Middle frontal gyrus (tissue), 1 donor: Measurements from ENCODE around the gene LGALS1.

ENCODE experiments used
- DNase-seq: peaks from one replicate; pipeline ENCODE4 v3.0.0-alpha.2; 2015; ENCODE audit warnings: low spot score; ENCODE audit errors: extremely low spot score

Gene LGALS1

DNA sequence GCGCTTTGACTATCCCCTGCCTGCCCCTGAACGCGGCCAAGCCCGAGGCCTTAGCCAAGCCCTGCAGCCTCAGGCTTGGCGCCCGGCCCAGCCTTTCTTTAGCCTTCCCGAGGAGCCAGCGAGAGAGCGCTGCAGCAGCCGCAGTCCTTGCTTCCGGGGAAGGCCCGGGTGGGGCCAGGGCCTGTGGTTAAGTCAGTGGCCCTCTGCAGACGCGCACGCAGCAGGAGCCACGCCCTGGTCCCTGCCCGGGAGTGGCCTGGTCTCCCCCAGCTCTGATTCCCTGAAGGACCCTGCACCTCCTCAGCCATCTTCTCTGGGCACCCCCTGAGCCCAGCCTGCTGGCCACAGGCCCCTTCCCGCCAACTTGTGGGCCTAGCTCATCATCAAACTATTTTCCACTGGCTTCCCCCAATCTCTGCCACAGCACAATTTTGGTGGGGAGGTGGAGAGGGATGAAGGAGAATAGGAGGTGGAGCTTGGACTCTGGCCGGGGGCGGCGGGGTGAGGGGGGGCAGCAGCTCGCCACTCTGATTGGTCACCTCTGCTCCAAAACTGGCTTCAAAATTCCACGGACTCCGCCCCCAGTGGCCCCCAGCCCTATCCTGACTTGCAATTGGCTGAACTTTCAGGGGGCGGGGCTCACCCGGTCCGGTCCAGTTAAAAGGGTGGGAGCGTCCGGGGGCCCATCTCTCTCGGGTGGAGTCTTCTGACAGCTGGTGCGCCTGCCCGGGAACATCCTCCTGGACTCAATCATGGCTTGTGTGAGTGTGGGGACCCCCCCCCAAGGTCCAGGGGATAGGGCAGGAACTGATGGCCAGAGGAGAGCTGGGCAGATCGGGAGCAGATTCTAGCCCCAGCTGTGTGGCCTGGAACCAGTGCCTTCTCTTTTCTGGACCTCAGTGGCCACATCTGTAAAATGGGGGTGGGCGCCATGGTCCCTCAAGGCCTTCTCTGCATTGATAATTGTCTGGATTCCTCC lies at the start of gene LGALS1:
LGALS1 (plus strand) TSS at position 686 of the 979 bp plus-strand sequence; CDS start at position 753, 67 bp downstream.
- DNase-seq: peak; percentile 70

DNA sequence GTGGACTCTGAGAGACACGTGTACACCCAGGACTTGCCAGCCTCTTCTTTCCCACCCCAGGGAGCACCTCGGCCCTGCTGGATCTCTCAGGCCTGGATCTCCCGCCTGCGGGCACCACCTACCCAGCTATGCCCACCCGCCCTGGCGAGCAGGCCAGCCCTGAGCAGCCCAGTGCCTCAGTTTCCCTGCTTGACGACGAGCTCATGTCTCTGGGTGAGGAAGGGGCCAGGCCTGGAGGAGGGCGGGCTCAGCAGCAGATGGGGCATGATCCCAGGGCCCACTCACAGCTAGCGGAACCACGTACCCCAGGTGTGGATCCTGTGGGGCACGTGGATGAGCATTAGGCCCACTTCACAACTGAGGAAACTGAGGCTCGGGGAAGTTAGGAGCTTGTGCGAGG lies 49.7 kb upstream of the LGALS1 start:
- DNase-seq: no peak

DNA sequence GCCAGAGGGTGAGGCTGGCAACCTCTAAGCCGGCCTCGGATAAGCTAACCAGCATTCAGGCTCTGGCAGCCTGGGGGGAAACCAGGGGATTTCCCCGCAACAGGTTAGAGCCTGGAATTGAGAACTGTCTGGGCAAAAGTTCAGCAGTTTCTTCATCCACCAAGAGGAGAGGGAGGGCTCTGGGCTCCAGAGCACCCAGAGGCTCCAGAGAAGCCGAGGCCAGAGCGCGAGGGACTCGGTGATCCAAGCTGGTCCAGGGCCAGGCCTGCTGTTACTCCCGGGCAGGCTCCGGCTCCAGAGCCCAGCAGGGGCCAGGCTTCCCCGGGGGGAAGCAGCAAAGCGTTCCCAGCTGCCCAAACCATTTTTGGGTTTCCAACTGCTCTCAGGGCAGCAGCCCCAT lies 49.3 kb upstream of the LGALS1 start:
- DNase-seq: no peak

DNA sequence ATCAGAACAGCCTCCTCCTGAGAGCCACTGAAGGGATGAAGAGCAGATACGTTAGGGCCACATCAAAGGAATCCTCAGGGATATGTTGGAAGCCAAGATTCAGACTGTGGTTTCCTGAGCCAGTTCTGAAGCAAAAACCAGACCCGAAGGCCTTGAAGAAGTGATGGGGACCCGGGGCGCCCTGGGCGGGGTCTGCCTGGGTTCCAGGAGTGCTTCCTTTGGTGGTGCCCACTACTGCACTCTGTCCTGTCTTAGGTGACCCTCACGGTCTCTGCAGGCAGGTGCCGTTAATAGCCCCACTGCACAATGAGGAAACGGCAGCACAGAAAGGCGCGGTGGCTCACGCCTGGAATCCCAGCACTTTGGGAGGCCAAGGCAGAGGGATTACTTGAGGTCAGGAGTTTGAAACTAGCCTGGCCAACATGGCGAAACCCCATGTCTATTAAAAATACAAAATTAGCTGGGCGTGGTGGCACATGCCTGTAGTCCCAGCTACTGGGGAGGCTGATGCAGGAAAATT lies 48.8 kb upstream of the LGALS1 start:
- DNase-seq: no peak

DNA sequence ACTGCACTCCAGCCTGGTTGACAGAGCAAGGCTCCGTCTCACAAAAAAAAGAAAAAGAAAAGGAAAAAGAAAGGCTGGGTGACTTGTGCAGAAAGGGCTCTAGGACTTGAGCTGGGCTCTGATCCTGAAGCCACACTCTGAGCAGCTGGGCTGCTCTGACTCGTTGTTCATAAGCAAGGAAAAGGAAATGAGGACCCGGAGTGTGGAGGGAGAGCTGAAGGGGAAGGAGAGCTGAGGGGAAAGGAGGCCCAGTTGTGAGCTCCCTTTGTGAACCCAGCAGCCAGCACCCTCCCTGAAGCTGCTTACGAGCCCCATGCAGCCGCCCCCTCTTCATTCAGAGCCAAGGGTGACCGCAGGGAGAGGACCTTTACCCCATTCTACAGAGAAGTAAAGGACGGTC lies 48.3 kb upstream of the LGALS1 start:
- DNase-seq: no peak

DNA sequence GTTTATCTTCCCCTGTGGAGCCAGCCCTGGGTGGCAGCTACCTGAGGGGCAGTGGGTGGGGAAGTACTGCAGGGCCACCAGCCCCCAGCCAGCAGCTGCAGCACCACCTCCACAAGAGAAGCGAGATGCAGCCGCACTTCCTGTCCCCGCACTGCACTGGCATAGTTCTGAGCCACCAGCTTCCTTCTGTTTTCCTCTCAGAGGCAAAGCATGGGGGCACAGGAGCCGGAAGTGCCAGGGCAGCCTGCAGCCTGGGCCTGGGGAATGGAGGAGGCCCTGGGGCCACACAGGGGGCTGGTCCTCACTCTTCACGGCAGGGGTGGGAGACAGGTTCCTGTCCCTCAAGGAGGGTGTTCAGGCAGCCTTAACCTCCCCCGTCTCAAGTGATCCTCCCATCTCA lies 47.9 kb upstream of the LGALS1 start:
- no peak for DNase-seq

DNA sequence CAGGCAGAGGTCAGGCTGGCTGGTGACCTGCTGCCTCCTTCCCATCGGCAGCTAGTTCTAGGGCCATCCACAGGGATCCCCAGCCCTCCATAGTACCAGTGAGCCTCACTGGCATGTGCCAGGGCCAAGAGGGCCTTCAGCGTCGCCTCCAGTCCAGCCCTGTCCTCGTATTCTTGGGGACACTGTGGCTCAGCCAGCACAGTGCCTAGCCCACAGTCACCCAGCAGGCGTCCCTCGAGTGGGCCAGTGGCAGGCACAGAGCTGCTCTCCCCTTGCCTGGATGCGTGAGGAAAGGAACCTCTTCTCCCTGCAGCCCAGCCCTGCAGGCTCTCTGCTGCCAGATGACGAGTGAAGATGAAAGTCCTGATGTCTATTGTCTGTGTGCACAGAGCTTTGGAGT lies 46.6 kb upstream of the LGALS1 start:
- no peak for DNase-seq

DNA sequence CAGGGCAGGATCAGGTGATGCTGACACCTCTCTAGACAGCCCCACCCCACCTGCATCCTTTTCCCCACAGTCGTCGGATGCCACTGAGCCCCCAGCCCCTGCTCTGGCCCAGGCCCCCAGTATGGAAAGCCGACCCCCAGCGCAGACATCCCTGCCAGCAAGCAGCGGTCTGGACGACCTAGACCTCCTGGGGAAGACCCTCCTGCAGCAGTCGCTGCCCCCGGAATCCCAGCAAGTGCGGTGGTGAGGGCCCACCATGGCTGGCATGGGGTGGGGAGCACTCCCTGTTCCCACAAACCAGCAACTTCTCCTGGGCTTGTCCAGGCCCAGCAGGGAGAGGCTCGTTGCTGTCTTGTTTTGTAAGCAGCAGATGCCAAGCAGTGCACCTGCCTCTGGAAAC lies 45.5 kb upstream of the LGALS1 start:
- no peak for DNase-seq

DNA sequence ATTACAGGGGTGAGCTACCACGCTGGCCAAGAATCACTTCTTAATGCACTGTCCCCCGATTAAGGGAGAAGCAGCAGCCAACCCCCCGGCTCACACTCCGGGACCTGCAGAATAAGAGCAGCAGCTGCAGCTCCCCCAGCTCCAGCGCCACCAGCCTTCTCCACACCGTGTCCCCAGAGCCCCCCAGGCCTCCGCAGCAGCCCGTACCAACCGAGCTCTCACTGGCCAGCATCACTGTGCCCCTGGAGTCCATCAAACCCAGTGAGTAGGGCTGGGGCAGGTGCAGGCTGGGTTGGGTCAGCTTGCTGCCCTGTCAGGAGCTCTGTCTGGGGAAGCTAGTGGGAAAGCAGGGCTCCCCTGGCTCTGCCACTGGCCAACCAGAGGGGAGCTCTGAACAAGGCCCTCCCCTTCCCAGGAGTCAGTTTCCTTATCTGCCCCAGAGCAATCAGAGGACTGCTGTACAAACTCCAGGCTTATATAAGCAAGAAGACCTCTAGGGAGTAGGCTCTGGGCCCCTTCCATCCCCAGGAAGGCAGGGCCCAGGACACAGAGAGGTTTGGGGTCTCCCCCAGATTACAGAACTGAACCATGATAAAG lies 44.5 kb upstream of the LGALS1 start:
- DNase-seq: no peak

DNA sequence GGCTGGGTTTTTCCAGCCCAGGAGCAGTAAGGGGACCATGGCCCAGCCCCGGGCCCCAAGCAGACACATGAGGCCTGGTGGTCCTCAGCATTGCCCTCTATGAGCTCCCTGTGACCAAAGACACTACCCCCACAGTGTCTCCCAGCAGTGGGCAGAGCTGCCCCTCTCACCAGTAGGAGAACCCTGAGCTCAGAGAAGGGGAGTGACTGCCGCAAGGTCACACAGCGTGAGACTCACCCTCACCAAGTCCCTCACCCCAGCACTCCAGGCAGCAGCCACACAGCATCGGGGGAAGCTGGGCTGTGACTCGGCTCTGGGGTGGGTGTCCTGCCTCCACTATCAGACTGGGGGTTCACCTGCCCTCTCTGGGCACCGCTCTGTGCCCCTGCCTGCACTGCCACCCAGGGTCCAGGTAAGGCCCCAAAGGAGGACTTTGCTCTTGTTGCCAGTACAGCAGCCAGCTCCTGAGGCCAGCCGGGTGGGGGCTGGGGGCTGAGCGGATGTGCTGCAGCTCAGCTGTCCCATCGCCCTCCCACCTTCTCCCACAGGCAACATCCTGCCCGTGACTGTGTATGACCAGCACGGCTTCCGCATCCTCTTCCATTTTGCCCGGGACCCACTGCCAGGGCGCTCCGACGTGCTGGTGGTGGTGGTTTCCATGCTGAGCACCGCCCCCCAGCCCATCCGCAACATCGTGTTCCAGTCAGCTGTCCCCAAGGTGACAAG lies 43.8 kb upstream of the LGALS1 start:
- DNase-seq: no peak

DNA sequence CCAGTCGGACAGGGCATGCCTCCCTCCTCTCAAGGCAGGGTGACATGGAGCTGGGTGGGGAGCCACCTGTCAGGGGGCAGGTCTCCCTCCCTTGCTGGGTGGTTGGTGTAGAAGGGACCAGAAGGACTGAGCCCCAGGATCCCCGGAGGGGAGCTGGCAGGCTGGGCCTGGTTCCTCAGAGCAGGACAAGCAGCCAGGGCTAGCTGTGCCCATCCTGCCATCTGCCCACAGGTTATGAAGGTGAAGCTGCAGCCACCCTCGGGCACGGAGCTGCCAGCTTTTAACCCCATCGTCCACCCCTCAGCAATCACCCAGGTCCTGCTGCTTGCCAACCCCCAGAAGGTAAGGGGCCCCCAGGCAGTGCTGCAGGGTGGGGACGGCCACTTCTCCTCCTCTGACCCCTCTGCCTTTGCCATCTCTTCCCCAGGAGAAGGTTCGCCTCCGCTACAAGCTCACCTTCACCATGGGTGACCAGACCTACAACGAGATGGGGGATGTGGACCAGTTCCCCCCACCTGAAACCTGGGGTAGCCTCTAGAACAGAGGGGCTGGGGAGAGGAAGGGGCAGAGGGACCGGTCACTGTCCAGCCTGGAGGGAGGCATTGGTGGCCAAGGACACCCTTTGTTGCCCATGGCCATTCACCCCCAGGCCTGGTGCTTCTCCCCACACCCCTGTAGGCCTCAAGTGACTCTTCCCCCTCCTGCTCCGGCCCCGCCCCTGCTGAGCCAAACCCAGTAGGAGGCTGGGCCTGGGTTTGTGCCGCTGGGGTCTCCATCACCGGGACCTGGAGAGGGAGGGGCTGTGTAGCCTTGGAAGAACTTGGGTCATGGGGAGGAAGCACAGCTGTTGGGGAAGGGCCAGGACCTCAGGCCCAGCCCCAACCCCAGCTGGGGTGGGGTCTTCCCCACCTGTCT lies 43.0 kb upstream of the LGALS1 start:
- DNase-seq: no peak

DNA sequence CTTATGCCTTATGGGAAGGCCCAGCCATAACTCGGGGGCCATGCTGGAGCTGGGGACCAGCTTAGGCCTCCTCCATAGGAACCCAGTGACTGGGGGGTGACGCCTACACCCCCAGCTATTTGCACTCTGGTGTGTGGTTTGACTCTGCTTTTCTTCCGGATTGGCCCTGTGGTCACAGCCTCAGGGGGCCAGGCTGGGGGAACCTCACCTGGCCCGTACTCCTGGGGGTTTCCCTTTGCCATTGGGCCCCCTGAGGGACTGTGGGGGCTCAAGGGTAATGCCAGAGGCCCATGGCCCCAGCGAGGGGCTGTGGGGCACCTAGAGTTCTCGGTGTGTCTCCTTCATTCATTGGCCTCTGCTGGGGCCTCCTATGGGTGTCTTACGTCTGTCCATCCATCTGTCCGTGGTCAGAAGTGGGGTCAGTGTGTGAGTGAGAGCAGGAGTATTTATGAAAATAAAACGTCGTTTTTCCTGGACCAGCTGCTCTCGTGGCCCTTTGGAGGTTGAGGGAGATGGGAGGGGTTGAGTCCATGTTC lies 42.3 kb upstream of the LGALS1 start:
- DNase-seq: no peak

DNA sequence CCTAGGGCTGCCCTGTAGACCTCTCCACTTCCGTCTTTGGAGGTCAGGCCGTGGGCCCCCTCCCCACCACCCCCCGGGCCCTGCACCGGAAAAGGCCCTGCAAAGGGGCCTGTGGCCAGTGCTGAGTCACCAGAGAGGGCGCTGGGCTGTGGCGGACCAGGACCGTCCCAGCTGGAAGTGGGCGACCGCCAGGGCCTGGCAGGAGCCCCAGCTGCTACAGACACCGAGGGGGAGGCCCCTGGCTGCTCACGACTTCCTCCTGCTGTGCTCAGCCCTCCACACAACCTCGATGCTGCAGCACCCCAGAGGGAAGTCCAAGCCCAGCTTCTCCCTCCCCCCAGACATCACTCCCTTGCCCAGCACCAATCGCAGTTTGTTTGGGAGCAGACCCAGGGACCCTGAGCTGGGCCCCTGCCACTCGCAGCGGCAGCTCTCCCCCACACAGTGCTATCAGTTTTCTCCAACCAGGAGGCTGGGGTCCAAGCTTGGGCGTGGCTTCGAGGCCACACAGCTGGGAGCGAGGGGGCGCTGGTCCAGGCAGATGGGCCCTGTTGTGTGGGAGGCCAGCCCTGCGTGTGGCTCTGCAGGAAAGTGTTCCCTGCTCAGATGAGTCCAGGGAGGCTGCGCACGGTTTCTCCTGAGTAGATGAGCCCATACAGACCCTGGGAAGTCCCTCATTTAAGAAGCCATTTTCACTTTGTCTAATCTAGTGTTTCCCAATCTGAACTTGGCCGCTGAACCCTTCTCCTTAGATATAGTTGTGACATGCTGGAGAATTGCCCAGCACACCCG lies 41.6 kb upstream of the LGALS1 start:
- DNase-seq: peak; percentile 53

DNA sequence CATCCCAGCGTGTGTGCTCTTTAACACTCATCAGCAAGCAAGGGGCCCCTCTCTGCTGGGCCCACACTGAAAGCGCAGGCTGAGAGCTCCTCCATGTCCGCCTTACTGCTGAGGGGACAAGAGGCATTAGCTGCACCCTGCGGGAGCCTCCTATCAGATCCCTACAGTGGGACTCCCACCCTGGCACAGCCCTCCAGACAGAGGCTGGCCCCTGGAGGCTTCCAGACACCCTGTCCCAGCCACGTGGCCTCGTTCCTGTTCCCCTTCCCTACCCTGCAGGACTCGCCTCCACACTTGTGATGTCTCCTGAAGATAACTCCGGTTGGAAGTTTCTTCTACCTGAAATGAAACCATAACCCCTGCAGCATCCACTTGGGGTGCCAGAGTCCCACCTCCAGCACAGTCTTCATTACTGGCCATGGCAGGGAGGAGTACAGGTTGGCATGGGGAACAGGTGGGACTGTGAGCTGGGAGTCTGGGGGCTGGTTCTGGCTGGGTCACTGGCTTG lies 41.0 kb upstream of the LGALS1 start:
- DNase-seq: no peak

DNA sequence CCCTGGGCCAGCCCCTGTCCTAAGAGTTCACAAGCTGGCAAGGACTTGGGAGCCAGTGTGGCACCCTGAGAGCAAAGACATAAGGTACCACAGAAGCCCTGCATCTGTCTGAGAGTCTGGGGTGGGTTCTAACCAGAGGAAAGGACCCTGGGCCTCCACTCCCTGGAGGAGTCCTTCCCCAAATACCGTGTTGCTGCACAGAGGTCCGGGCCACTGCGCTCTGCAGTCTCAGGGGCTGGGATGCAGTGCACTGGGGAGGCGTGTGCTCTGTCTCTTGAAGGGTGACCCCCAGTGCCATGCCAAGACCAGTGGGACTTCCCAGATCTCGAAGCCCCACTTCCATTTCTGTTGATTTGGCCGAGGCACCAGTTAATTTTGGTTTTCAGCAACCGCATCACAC lies 40.3 kb upstream of the LGALS1 start:
- DNase-seq: no peak

DNA sequence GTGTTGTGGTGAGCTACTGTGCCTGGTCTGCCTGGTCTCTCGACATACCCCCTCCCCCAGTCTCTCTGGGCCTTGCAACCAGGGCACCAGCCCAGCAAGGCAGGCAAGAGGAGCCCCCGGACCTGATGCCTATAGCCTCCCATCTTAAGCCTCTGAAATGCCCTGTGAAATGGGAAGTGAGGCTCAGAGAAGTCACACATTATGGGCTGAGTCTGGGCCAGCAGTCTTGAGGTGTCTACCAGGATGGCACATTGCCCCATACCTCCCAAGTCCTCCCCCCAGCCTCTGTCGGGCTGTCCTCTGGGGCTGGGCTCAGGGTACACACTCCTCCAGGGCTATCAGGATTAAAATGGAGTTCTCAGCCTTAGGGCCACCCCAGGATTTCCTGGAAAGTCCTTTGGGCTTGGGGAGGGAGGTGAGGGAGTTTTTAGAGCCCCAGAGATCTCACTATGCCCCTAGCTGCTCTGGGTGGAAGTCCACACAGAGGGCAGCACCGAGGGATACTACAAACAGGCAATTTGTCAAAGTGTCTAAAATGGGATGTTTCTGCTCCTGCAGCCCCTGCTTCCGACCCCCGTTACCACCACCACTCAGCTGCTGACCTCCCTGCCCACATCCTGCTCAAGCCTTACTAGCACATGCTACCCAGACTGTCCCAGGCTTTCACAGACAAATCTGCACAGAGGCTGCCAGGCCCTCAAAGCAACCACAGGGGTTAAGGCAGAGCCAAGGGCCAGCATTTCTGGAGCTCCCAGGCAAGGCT lies 39.1 kb upstream of the LGALS1 start:
- DNase-seq: no peak

DNA sequence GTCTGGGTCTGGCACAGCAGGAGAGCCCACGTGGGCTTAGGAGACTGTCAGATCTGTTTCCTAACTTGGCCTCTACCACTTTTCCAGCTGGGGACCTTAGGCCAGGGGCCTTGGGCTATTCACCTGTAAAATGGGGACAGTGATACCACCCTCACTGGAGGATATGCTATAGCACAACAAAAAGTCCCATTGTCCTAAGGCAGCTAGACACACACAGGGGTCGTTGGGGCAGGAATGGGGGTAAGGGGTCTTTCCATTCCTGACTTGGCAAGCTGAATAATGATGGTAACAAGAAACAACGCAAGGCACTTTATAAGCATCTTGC lies 38.5 kb upstream of the LGALS1 start:
- no peak for DNase-seq

DNA sequence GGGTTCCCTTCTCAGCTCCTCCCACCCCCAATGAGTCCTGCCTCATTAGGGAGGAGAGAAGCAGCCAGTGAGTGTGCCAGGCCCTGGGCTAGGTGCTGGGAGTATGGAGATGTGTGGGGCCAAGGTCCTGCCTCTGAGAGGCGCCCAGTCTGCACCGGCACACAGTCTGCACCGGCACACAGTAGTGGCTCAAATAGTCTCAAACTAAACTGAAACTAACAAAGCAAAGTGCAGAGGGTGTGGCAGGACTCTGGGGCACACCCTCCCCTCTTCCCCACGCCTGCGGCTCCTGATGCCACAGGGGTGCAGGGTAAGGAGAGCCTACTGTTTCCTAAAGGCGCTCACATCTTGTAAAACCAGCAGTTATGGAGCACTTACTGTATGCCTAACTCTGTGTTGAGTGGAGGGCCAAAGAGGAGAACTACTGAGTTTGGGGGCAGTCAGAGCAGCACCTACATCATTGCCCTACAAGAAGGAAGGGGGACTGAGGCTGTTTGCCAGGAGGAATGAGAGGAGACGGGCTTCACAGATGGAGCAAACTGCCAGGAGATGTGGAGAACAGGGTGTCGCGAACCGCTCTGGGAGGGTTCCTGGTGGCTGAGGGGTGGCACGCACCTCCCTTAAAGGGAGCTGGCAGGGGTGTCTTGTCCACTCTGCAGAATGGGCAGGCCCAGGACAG lies 36.9 kb upstream of the LGALS1 start:
- DNase-seq: no peak
